Measurements from ENCODE around the gene TMEM271. TPM values are rescaled to one million over a fixed set of nuclear protein-coding genes. Genes with fewer than 3 reads are reported as not detected.

TMEM271 gene, protein sequence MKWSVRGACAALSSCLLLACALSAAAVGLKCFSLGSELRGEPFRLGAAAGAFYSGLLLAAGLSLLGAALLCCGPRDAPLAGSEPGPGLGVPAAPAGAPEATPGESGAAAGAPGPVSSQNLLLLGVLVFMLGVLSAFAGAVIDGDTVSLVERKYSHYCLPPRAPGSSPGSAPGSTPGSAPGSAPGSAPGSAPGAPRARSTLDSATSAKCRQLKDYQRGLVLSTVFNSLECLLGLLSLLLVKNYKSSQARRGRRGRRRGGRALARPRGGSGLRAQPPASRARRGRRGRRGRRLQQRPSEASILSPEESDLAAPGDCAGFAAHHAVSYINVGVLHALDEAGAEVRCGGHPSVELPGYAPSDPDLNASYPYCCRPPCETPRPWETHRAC
- not detected for total RNA-seq
- polyA plus RNA-seq, result not detected

DNA sequence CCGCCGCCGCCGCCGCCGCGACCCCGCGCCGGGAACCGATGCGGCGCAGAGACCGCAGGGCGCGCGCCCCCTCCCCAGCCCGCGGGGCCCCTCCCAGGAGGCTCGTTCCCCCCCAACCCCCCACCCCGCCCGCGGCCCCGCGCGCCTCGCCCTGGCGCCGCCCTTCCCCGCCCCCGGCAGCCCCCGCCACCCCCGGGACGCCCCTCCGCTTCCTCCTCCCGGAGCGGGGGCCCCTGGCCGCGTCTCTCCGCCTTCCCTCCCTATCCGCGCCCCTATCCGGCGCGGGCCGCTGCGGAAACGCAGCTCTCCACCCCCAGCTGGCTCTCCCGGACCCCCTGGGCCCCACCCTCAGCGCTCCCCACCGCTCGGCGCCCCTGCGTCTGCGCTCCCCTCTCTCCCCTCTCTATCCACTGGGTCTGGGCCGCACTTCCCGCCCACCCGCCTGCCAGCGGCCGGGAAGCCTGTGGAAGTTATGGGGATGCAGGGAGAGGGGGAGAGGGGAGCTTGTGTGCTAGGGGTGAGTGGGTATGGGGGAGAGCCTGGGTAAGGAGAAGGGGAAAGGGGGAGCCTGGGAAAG, at the start of gene TMEM271:
Gene TMEM271, minus strand, starts transcription at position 51 of the 577 bp plus-strand sequence. CDS start 233 bp downstream, outside the sequence.
- H3K36me3 ChIP-seq (ENCODE audit: control insufficient read depth, insufficient read depth, low read length), result no peaks in the 10 kb centered on the region
- H3K36me3 Mint-ChIP-seq, result no peaks in the 10 kb centered on the region
- DNase-seq (no peak), ATAC-seq (ENCODE audit: low read depth in 2 of 2) (no peak)
- peaks cover 11% of the 10 kb centered on the region for H3K27me3 ChIP-seq (ENCODE audit: control insufficient read depth, insufficient read depth, low read length)
- peaks cover 0 to 19% (median 0%) of the 10 kb centered on the region in 4 donors for H3K4me1 Mint-ChIP-seq
- no peak within 1 kb of the TSS for H3K4me3 ChIP-seq (ENCODE audit: low read depth, low read length)
- peaks cover 0 to 6% (median 0%) of the 10 kb centered on the region in 7 donors for H3K9me3 Mint-ChIP-seq
- peaks cover 6% of the 10 kb centered on the region for H3K4me1 ChIP-seq (ENCODE audit: control insufficient read depth, insufficient read depth, low read length, poor library complexity, severe bottlenecking)
- H3K27ac Mint-ChIP-seq, result no peak within 1 kb of the TSS
- peak within 1 kb of the TSS in 3 of 4 donors; percentile 27 to 65 (median 65) for H3K4me3 Mint-ChIP-seq
- no peaks in the 10 kb centered on the region for H3K9me3 ChIP-seq (ENCODE audit: control insufficient read depth in 2 of 2, low read length in 2 of 2)
- no peak within 1 kb of the TSS for H3K27ac ChIP-seq (ENCODE audit: insufficient read depth, low read length, poor library complexity, severe bottlenecking)
- H3K27me3 Mint-ChIP-seq, result peaks cover 56% of the 10 kb centered on the region

DNA sequence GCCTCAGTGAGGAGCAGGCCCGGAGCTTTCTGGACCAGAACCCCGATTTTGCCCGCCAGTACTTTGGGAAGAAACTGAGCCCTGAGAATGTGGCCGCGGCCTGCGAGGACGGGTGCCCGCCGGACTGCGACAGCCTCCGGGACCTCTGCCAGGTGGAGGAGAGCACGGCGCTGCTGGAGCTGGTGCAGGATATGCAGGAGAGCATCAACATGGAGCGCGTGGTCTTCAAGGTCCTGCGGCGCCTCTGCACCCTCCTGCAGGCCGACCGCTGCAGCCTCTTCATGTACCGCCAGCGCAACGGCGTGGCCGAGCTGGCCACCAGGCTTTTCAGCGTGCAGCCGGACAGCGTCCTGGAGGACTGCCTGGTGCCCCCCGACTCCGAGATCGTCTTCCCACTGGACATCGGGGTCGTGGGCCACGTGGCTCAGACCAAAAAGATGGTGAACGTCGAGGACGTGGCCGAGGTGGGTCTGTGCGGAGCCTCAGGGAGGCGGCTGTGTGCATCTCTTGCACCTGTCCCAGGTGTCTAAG, 49.6 kb upstream of the TMEM271 start:
- Mint-ChIP-seq H3K36me3 (no peaks in the 10 kb centered on the region), H3K4me3 (no peak overlapping the region), H3K9me3 (peaks cover 0 to 3% (median 0%) of the 10 kb centered on the region in 7 donors), H3K27ac (no peak overlapping the region), H3K27me3 (peaks cover 4% of the 10 kb centered on the region), H3K4me1 (no peaks in the 10 kb centered on the region)
- no peaks in the 10 kb centered on the region for H3K4me1 ChIP-seq (ENCODE audit: control insufficient read depth, insufficient read depth, low read length, poor library complexity, severe bottlenecking)
- no peaks in the 10 kb centered on the region for H3K9me3 ChIP-seq (ENCODE audit: control insufficient read depth in 2 of 2, low read length in 2 of 2)
- ATAC-seq (ENCODE audit: low read depth in 2 of 2) (no peak), DNase-seq (no peak)
- H3K4me3 ChIP-seq (ENCODE audit: low read depth, low read length), result no peak overlapping the region
- H3K36me3 ChIP-seq (ENCODE audit: control insufficient read depth, insufficient read depth, low read length), result no peaks in the 10 kb centered on the region
- no peak overlapping the region for H3K27ac ChIP-seq (ENCODE audit: insufficient read depth, low read length, poor library complexity, severe bottlenecking)
- no peaks in the 10 kb centered on the region for H3K27me3 ChIP-seq (ENCODE audit: control insufficient read depth, insufficient read depth, low read length)

DNA sequence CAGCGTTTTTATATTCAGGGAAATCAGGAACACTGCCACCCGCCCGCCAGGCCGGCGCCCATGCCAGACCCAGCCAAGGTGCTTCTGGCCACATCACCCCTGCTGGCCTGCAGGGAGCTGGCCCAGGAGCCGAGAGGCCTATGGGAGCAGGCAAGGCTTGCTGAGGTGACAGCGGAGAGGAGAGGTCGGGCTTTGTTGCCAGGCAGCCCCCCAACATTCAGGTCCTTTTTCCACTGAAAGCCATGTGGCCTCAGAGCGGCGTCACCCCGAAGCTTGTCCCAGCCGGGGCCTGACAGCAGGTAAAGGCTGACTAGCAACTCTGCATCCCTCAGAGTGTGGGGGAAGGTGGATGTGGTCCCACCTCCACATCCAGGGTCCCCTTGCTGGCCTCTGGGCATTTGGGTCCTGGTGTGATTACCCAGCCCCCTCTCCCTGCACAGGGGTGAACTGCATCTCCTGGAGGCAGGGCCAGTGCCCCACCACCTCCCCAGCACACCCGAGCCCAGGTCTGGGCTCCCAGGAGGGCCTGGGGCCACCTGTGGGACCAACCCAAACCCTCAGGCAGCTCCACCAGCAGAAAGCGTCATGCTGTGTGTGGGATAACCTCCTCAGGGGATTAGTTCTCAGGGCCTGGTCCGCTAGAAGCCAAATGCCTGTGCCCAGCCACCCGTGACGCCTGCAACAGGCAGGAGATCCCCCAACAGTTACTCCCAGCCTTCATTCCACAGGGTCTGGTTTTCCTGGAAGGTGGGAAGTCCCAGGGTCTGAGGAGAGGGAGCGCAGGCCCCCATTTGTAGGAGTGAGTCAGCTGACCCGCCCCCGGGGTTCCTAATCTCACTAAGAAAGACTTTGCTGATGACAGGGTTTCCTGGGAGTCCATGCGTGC, 48.9 kb upstream of the TMEM271 start, which contains the start of gene PDE6B:
Gene PDE6B, plus strand, starts transcription at position 869 of the 886 bp plus-strand sequence. CDS start 54 bp downstream, outside the sequence.
- peaks cover 0 to 3% (median 0%) of the 10 kb centered on the region in 7 donors for H3K9me3 Mint-ChIP-seq
- Histone ChIP-seq H3K36me3 (ENCODE audit: control insufficient read depth, insufficient read depth, low read length) (no peaks in the 10 kb centered on the region), H3K9me3 (ENCODE audit: control insufficient read depth in 2 of 2, low read length in 2 of 2) (no peaks in the 10 kb centered on the region), H3K4me1 (ENCODE audit: control insufficient read depth, insufficient read depth, low read length, poor library complexity, severe bottlenecking) (no peaks in the 10 kb centered on the region), H3K4me3 (ENCODE audit: low read depth, low read length) (no peak within 1 kb of the TSS), H3K27me3 (ENCODE audit: control insufficient read depth, insufficient read depth, low read length) (no peaks in the 10 kb centered on the region), H3K27ac (ENCODE audit: insufficient read depth, low read length, poor library complexity, severe bottlenecking) (no peak within 1 kb of the TSS)
- peak within 1 kb of the TSS in 1 of 3 donors; percentile 79 for H3K27ac Mint-ChIP-seq
- H3K4me1 Mint-ChIP-seq, result no peaks in the 10 kb centered on the region
- ATAC-seq (ENCODE audit: low read depth in 2 of 2), result no peak
- H3K36me3 Mint-ChIP-seq, result no peaks in the 10 kb centered on the region
- DNase-seq, result no peak
- H3K27me3 Mint-ChIP-seq, result peaks cover 4% of the 10 kb centered on the region
- no peak within 1 kb of the TSS for H3K4me3 Mint-ChIP-seq

DNA sequence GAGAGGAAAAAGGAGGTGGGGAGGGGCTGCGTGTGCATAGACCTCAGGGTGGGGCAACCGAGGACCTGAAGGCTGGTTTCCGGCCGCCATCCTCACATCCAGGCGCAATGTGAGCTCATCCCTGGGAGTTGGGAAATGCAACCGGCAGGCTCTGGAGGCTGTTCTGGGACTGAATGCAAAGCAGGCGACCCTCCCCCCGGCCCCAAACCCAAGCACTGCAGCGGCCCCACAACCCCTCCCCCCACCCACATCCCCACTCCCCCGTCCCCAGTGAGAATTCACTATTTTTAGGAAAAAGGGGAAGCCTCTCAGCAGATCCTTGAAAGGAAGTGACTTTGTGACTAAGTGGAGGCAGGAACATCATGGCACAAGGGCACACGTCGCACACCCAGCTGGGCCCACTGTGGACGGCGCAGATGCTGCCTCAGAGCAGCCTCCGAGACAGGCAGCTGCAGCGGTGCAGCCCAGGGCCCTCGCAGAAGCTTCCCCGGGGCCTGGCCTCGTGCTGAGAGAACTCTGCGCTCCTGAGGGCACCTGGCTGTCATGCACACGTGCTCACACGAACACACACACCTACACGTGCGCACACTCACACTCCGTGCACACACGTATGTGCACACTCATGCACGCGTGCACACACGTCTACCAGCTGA, 47.9 kb upstream of the TMEM271 start:
- H3K4me1 ChIP-seq (ENCODE audit: control insufficient read depth, insufficient read depth, low read length, poor library complexity, severe bottlenecking), result no peaks in the 10 kb centered on the region
- DNase-seq (no peak), ATAC-seq (ENCODE audit: low read depth in 2 of 2) (no peak)
- Mint-ChIP-seq H3K4me1 (no peaks in the 10 kb centered on the region), H3K9me3 (peaks cover 0 to 5% (median 0%) of the 10 kb centered on the region in 7 donors), H3K36me3 (no peaks in the 10 kb centered on the region), H3K27me3 (peaks cover 4% of the 10 kb centered on the region), H3K27ac (no peak overlapping the region), H3K4me3 (no peak overlapping the region)
- H3K27me3 ChIP-seq (ENCODE audit: control insufficient read depth, insufficient read depth, low read length), result no peaks in the 10 kb centered on the region
- no peaks in the 10 kb centered on the region for H3K9me3 ChIP-seq (ENCODE audit: control insufficient read depth in 2 of 2, low read length in 2 of 2)
- no peak overlapping the region for H3K4me3 ChIP-seq (ENCODE audit: low read depth, low read length)
- no peaks in the 10 kb centered on the region for H3K36me3 ChIP-seq (ENCODE audit: control insufficient read depth, insufficient read depth, low read length)
- H3K27ac ChIP-seq (ENCODE audit: insufficient read depth, low read length, poor library complexity, severe bottlenecking), result no peak overlapping the region

DNA sequence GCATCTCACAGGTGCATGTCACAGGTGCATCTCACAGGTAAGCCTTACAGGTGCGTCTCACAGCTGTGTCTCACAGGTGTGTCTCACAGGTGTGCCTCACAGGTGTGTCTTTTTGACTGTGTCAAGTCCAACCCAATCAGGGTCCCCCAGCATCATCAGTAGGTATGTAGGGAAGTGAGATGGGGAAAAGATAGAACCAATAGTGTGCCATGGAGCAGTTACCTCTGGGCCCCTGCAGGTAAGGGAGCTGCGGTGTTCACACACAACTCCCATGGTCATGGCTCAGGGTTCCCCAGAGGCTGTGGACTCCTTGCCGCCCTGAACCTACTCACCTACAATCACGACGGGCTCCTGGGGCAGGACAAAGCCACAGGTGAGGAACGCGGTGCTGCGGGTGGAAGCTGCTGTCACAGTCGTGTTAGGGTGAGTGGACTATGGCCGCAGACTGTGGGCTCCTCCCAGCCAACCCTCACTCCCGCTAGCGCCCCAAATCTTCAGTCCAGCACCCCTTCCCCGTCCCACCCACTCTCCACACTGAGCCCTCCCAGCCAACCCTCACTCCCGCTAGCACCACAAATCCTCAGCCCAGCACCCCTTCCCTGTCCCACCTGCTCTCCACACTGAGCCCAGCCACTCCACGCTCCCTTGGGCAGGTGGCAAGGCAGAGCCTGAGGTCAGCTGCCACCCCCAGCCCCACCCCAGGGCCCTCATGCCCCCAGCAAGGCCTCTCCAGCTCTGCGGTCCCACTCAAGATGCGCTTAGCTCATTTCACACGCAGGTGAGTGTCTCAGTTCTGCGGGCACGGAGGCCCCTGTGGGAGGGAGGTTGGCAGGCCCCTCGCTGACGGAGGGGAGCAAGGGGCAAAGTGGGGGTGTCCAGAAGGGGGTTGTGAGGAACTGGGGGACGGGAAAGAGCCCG, 47.2 kb upstream of the TMEM271 start:
- H3K9me3 Mint-ChIP-seq, result peaks cover 0 to 6% (median 0%) of the 10 kb centered on the region in 7 donors
- Histone ChIP-seq H3K27me3 (ENCODE audit: control insufficient read depth, insufficient read depth, low read length) (no peaks in the 10 kb centered on the region), H3K4me3 (ENCODE audit: low read depth, low read length) (no peak overlapping the region), H3K9me3 (ENCODE audit: control insufficient read depth in 2 of 2, low read length in 2 of 2) (no peaks in the 10 kb centered on the region), H3K4me1 (ENCODE audit: control insufficient read depth, insufficient read depth, low read length, poor library complexity, severe bottlenecking) (no peaks in the 10 kb centered on the region), H3K27ac (ENCODE audit: insufficient read depth, low read length, poor library complexity, severe bottlenecking) (no peak overlapping the region), H3K36me3 (ENCODE audit: control insufficient read depth, insufficient read depth, low read length) (no peaks in the 10 kb centered on the region)
- no peaks in the 10 kb centered on the region for H3K4me1 Mint-ChIP-seq
- no peak overlapping the region for H3K4me3 Mint-ChIP-seq
- ATAC-seq (ENCODE audit: low read depth in 2 of 2) (no peak), DNase-seq (no peak)
- H3K27ac Mint-ChIP-seq, result no peak overlapping the region
- no peaks in the 10 kb centered on the region for H3K36me3 Mint-ChIP-seq
- peaks cover 4% of the 10 kb centered on the region for H3K27me3 Mint-ChIP-seq

- H3K9me3 ChIP-seq (ENCODE audit: control insufficient read depth in 2 of 2, low read length in 2 of 2), result no peaks in the 10 kb centered on the region
- H3K4me1 ChIP-seq (ENCODE audit: control insufficient read depth, insufficient read depth, low read length, poor library complexity, severe bottlenecking), result no peaks in the 10 kb centered on the region
- Mint-ChIP-seq H3K36me3 (no peaks in the 10 kb centered on the region), H3K27me3 (peaks cover 4% of the 10 kb centered on the region), H3K4me3 (no peak overlapping the region), H3K4me1 (no peaks in the 10 kb centered on the region), H3K27ac (no peak overlapping the region), H3K9me3 (peaks cover 0 to 6% (median 0%) of the 10 kb centered on the region in 7 donors)
- no peak for DNase-seq
- ATAC-seq (ENCODE audit: low read depth in 2 of 2), result no peak
- no peak overlapping the region for H3K27ac ChIP-seq (ENCODE audit: insufficient read depth, low read length, poor library complexity, severe bottlenecking)
- H3K4me3 ChIP-seq (ENCODE audit: low read depth, low read length), result no peak overlapping the region
- H3K36me3 ChIP-seq (ENCODE audit: control insufficient read depth, insufficient read depth, low read length), result no peaks in the 10 kb centered on the region
- no peaks in the 10 kb centered on the region for H3K27me3 ChIP-seq (ENCODE audit: control insufficient read depth, insufficient read depth, low read length)
Measured at GRCh38 chr4:622071-622995, 46.2 kb upstream of the TMEM271 start.
